Esophagus squamous epithelium (tissue), 4 donors: ENCODE measurements around the gene TMEM200A.

ENCODE experiments used
- POLR2A ChIP-seq, 4 donors: fragments of 450-650 bp; IDR thresholded peaks; one replicate each; pipeline ENCODE4 v1.6.1; 2017; ENCODE audit warnings: antibody characterized with exemption in 4 of 4, mild to moderate bottlenecking in 4 of 4, moderate library complexity in 3 of 4
- TF ChIP-seq, protein P1 (sequence below), 6 experiments: fragments of 450-650 bp in 4 of 6; fragments of 200-600 bp in 2 of 6; sonication (generic) in 2 of 6; IDR thresholded peaks; one replicate each; pipeline ENCODE4 v1.5.1; 2016 to 2019; ENCODE audit warnings: antibody characterized with exemption in 6 of 6, mild to moderate bottlenecking in 4 of 6, moderate library complexity in 4 of 6

DNA sequence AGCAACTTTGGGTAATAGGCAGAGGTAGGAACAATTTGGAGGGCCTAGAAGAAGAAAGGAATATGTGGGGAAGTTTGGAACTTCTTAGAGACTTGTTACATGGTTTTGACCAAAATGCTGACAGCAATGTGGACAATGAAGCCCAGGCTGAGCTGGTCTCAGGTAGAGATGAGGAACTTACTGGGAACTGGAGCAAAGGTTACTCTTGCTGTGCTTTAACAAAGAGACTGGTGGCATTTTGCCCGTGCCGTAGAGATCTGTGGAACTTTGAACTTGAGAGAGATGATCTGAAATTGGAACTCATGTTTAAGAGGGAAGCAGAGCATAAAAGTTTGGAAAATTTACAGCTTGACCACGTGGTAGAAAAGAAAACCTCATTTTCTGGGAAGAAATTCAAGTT, 28.3 kb upstream of the TMEM200A start:
- TF ChIP-seq, protein P1, sequence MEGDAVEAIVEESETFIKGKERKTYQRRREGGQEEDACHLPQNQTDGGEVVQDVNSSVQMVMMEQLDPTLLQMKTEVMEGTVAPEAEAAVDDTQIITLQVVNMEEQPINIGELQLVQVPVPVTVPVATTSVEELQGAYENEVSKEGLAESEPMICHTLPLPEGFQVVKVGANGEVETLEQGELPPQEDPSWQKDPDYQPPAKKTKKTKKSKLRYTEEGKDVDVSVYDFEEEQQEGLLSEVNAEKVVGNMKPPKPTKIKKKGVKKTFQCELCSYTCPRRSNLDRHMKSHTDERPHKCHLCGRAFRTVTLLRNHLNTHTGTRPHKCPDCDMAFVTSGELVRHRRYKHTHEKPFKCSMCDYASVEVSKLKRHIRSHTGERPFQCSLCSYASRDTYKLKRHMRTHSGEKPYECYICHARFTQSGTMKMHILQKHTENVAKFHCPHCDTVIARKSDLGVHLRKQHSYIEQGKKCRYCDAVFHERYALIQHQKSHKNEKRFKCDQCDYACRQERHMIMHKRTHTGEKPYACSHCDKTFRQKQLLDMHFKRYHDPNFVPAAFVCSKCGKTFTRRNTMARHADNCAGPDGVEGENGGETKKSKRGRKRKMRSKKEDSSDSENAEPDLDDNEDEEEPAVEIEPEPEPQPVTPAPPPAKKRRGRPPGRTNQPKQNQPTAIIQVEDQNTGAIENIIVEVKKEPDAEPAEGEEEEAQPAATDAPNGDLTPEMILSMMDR (IDR thresholded peaks at IDR 0.05): no peak
- no peak for TF ChIP-seq POLR2A (IDR thresholded peaks at IDR 0.05)
